NCI-H2227 treated with DMSO at 0.1 percent for 48 hours (cell line): ENCODE measurements around the gene SEC61A2.
"Not testable (repeated sequence)": the region's sequence is repeated elsewhere in the genome, so short reads cannot be mapped to it uniquely, and the experiment has no call there.

Source experiments
- DNase-seq: peaks from one replicate; lab custom pipeline; 2025; lab: John Stamatoyannopoulos, UW

The SEC61A2 gene

DNA sequence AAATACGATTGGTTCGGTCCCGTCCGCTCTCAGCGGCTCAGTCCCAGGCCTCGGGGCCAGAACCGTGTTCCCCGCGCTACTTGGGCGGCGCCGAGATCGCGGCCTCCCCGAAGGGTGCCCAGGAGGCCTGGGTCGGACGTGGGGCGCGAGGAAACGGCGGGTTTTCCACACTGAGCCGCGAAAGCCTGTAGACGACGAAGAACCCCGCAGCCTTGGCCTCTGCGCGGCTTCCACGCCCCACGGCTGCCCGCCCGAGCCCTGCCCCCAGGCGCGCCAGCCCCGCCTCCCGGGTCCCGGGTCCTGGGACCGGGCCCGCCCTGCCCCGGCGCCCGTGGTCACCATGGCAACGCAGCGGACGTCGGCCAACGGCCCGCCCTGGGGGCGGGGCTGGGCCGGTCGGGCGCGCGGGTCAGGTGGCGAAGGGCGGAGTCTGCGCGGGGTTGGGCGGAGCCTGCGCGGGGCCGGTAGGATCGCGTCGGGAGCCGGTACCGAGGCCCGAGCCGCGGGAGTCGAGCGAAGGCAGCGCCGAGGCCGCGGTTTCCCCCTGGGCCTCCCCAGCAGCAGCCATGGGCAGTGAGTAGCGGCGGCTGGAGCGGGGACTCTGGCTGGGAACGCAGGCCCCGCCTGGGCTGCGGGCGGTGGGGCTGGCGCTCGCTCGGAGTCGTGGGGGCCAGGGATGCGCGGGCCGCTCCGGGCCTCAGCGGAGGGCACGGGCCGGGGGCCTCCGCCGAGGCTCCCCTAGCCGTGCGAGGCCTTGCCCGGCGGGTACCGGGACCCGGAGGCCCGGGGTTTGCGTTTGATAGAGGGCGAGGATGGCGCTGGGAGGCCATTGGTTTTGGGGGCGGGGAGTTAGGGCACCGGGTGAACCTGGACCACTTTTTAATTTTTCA is at the start of gene SEC61A2:
TSS of gene SEC61A2 (plus strand) at position 456 of the 890 bp plus-strand sequence. CDS start at position 567, 111 bp downstream.
- DNase-seq, result peak; percentile 82

DNA sequence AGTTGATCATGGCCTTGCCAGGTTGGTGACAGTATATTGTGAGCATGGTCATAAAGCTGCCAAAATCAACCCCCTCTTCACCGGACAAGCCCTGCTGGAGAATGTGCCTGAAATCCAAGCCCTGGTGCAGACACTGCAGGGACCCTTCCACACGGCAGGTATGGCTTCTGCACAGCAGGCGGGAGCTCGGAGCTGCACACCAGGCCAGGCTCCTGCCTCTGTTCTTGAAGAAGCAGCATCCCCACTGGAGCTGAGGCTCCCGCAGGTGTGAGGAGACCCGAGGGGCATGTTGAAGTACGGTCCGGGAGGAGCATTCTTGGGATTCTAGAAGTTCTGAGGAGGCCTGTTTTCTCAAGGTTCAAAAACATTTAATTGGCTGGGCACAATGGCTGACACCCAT is 48.0 kb upstream of the SEC61A2 start:
- no peak for DNase-seq

DNA sequence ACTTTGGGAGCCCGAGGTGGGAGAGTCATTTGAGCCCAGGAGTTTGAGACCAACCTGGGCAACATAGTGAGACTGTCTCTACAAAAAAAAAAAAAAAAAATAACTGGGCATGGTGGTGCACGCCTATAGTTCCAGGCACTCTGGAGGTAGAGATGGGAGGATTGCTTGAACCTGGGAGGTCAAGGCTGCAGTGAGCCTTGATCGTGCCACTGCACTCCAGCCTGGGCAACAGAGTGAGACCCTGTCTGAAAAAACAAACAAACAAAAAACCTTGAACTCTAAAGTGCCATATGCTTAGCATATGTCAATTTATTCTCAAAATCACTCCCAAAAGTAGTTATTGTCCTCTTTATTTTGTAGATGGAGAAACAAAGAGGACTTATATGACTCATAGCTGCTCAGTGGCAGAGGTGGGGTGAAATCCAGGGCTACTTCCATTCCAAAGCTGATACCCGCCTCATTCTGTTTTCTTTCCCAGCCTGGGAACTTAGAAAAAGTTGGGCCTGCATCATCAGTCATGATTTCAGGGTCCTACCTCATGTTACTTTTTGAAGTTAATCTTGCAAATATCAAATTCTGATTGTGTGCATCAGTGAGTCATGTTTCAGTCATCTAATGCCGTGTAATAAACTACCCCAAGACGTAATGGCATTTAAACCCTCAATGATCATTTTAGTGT is 47.5 kb upstream of the SEC61A2 start:
- DNase-seq, result no peak

DNA sequence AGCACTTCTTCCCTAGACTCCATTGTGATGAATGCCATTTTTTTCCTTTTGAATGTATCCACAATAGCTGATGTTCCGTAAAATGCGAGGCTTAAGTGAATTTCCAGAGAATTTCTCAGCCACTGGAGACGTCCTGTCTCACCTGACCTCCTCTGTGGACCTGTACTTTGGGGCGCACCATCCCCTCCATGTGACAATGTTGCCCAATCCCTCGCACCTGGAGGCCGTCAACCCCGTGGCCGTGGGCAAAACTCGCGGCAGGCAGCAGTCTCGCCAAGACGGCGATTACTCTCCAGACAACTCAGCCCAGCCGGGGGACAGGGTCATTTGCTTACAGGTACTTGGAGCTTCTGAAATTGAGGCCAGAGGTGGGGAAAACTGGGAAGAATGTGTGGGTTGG is 40.6 kb upstream of the SEC61A2 start:
- DNase-seq, result no peak

DNA sequence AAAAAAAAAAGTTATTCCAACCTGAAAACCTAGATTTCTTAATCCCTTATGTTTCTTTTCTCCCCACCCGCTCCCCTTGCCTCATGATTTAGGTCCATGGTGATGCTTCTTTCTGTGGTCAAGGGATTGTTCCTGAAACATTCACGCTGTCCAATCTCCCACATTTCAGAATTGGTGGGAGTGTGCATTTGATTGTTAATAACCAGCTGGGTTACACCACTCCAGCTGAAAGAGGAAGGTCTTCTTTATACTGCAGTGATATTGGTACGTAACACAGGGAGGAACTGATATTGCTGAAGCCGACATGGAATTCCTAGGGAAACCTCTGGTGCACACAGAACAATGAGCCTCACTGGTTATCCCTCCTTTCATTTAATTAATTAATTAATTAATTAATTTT is 38.1 kb upstream of the SEC61A2 start:
- DNase-seq, result no peak

DNA sequence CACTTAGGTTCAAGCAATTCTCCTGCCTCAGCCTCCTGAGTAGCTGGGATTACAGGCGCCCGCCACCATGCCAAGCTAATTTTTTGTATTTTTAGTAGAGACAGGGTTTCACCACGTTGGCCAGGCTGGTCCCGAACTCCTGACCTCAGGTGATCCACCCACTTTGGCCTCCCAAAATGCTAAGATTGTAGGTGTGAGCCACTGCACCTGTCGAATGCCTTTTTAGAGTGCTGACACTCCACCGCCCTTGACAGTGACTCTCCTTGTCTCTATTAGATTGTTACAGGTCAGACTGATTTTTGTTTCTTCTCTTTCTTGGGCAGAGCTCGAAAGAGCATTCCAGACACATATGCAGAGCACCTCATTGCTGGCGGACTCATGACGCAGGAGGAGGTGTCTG is 32.1 kb upstream of the SEC61A2 start:
- DNase-seq, result not testable (repeated sequence)

DNA sequence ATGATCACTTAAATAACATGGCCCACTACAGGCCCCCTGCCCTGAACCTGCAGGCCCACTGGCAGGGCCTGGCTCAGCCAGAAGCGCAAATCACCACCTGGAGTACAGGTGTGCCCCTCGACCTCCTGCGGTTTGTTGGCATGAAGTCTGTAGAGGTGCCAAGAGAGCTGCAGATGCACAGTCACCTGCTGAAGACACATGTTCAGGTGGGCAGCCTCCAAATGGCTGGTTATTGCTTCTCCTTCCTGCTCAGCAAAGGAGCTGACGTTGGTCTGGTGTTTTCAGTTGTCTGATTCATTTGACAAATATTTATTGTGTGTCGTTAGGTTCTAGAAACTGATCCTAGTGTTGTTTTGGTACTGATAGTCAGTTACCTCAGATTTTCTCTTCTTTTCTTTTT is 31.7 kb upstream of the SEC61A2 start:
- DNase-seq, result no peak

DNA sequence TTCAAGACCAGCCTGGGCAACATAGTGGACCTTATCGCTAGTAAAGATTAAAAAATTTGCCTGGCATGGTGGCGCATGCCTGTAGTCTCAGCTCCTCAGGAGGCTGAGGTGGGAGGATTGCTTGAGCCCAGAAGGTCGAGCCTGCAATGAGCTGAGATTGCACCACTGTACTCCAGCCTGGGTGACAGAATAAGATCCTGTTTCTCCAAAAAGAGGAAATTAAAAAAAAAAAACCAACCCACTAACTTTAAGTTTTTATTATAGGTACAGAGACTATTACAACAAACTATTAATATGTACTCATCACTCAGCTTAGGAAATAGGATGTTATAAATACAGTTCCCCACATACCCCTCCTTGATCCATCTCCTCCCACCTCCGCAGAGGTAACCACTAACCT is 30.5 kb upstream of the SEC61A2 start:
- DNase-seq, result no peak

DNA sequence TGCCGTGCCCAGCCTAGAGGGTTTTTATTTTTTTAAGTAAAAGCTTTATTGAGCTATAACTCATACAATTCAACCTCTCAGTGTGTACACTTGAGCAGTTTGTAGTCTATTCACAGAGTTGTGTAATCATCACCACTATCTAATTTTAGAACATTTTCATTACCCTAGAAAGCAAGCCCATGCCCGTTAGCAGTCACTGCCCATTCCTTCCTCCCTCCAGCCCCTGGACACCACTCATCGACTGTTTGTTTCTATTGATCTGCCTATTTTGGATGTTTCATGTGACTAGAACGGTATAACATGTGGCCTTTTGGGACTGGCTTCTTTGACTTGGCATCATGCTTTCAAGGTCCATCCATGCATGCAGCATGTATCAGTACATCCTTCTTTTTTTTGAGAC is 25.7 kb upstream of the SEC61A2 start:
- no peak for DNase-seq

DNA sequence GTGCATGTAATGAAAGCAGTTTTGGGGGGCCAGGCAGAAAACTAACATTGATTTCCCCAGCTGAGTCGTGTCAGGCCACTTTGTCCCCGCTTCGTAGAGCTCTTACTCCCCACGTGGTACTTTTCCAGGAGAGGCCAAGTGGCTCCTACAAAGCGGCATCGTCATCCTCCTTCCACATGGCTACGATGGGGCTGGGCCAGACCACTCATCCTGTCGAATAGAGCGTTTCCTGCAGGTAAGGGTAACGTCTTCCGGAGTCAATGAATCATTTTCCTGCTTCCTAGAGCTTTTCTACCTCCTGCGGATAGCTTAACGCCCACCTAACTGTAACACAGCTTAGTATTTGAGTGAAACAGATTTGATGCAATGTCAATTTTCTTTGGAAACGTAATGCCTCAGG is 21.7 kb upstream of the SEC61A2 start:
- no peak for DNase-seq

DNA sequence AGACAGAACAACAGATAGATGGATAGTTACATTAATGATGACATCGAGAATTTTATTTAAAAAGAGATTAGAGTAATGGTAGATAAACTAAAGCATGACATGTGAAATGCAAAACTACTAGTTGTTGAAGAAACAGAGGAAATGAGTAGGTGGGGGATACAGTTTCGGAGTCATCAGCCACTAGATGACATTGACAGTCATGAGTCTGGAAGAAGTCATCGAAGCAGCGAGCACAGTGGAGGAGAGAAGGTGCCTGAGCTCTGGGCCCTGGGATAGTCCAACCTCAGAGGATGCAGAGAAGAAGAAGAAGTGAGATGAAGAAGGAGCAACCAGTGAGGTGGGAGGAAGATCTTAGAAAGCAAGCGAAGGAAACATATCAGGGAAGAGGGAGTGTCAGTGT is 20.2 kb upstream of the SEC61A2 start:
- DNase-seq, result no peak

DNA sequence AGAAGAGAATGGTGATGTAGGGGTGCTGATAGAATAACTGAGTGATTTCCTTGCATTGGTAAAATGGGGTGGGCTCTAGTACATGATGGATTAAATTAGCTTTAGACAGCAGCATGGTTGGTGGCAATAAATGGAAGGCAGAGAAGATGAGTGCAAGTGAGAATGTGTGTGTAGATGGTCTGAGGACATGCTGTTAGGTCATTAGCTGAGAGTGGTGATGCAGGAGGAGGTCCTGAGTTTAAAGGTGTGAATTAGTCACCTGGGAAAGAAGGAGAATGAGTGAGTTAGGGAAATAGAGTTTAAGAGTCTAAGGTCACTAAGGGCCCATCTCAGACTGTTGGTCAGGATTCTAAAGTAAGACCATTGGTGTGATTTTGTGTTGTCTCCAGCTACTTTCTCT is 17.9 kb upstream of the SEC61A2 start:
- DNase-seq, result no peak

DNA sequence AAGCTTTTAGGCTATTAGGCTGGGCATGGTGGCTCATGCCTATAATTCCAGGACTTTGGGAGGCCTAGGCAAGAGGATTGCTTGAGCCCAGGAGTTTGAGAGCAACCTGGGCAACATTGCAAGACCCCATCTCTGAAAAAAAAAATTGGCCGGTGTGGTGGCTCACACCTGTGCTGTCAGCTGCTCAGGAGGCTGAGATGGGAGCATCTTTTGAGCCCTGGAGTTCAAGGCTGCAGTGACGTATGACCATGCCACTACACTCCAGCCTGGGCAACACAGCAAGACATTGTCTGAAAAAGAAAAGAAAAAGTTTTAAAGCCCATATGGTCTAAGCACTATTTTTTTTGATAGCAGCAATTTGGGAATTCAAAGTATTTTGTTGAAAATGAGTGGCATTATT is 15.8 kb upstream of the SEC61A2 start:
- no peak for DNase-seq

DNA sequence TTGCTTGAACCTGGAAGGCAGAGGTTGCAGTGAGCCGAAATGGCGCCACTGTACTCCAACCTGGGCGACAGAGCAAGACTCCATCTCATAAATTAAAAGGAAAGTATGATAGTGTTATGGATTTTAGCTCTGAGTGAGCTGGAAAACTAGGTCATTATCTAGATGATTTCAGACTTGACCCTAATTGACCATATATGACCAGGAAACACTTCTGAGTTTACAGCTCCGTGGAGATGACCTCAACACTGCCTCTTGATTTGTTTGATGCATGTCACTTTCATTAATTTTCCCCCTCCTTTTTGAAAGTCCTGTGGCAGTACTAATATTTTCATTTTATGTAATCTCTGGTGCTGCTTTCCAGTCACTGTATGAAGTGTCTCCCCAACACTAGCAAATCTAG is 7.8 kb upstream of the SEC61A2 start:
- DNase-seq, result no peak

DNA sequence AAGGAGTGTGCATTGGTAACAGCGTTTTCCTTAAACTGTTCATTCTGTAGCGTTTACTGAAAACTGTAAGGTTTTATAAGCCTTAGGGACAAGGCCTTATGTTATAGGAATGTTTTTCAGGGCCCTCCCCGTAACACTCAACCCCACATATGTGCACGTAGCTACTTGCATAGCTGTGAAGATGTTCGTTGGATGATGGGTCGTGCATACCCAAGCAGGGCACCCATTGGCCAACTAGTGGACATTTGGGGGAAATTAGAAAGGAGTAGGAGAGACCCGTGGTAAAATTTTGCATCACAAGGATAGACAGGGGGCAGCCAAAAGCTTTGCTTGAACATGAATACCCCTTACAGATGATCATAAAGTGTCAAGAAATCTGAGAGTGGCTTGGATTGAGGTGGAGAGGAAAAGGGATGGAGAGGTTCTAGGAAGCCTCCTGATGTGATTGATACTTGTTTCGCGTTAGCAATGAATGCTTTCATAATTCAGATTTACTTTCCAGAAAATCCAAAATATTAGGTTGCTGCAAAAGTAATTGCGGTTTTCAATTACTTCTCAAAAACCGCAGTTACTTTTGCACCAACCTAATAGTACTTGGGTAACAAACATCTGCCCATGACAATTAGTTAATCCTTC is 878 bp downstream of the SEC61A2 start:
- peak; percentile 25 for DNase-seq

DNA sequence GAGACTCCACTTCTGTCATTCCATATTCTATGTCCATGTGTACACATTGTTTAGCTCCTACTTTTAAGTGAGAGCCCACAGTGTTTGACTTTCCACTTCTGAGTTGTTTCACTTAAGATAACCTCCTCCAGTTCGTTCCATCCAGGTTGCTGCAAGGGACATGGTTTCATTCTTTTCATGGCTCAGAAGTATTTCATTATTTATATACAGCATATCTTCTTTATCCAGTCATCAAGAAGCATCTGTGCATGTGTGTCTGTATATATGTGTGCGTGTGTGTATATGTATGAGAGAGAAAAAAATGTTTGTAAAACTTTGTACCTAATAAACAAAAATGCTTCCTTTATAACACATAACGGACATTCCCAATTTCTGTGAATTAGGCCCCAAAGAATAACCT is 6.2 kb downstream of the SEC61A2 start:
- no peak for DNase-seq

DNA sequence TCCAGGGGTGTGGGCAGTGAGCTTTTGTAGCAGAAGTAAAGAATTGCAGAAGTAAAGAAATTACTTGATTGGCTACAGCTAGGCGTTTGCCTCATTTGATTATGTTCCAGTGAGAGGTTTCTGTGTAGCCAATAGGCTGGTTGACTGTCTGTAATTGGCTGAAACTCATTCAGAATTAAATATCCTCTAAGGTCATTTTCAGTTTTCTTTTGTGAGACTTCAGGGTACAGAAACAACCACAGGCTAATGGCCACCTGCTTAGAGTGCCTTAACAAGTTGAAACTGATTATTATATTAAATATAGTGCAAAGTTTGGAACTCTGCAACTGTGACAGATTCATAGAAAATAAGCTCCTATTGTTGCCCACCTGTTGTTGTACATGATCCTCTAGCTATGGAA is 10.6 kb downstream of the SEC61A2 start:
- no peak for DNase-seq

DNA sequence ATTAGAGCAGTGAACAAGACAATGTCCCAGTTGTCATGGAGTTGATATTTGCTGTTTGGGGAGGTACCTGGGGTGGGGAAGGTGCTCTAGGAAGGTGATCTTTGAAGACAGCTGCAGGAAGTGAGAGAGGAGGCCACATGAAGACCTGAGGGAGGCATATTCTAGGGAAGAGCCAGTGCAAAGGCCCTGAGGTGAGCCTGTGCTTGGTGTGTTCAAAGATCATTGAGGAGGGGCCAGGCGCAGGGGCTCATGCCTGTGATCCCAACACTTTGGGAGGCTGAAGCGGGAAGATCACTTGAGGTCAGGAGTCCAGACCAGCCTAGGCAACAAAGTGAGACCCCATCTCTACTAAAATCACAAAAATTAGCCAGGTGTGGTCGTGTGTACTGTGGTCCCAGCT is 15.1 kb downstream of the SEC61A2 start:
- DNase-seq, result no peak

DNA sequence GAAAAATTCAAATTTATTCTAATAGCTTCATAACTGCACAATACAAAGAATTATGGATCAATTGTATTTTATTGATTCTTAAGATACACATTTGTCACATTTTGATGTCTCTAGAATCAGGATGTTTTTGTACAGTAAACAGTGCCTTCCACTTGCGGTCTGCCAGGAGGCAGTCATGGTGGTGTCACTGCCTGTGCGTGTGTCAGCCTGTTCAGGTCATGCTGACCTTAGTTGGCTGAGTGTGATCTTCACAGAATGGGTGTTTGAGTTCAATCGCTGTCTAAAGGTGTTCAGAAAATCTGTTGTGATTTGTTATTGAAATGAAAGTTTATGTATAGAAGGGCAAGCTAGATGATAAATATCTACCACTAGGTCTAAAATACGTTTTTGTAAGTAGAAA is 20.7 kb downstream of the SEC61A2 start:
- DNase-seq, result no peak

DNA sequence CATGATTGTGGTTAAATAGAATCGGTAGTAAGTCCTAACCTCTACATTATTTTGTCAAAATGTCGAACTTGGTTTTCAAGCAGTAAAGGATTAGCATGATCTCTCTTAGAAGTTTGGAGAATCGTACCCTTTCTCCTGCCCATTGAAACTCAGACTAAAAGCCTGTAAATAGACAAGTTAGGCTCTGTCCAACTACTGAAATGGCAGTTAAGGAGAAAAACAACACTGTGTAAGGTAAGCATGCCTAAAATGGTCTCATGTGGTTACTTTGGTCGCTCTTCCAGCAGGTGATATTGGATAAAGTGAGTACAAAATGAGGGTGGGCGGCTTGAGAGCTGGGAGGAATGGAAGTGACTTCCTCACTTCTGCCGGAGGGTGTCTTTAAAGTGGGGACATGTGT is 25.0 kb downstream of the SEC61A2 start:
- no peak for DNase-seq

DNA sequence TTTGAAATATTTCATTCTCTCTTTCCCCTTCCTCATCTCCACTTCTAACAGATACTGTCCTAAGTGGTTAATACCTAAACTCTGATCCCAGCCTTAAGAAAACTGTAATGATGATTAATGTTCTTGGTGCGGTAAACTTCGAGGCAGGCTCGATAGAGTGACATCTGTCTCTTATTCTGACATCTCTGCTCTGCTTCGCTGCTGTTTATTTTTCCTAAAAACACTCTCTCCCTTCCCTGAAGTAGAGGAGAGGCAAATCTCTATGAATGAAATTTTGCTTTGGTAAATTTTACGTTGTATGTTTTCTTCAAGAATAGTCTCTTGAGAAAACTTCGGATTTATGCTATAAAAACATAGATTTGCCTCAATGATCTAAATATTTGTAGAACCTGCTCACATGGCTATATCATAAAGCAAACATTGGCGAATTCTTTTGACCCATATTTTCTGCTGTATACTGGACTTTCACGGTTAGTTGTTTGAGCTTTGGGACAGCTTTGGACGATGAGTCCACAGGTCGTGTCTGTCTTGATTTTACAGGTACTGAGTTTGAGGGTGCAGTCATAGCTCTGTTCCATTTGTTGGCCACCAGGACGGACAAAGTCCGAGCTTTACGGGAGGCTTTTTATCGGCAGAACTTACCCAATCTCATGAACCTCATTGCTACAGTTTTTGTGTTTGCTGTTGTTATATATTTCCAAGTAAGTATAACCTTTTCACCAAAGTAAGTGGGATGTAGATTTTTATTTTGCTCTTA is 27.1 kb downstream of the SEC61A2 start:
- no peak for DNase-seq

DNA sequence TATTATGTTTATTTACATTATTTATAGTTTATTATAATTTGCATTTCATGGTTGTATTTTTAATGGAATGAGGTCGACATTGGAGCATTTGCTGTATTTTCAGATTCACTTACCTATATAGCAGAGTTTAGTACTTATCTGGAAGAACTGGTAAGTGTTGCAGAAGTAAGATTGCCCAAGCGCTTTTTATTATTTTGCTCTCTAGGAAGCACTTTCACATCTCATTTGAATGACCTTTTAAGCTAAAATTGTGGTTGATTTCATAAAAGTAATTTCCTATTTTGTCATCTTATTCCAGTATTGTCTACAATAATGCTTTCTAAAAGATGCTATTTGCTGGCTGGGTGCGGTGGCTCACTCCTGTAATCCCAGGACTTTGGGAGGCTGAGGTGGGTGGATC is 28.6 kb downstream of the SEC61A2 start:
- no peak for DNase-seq
